HG02840 (cell line): ENCODE measurements around the gene ANKRD22.
"Not testable (repeated sequence)": the region's sequence is repeated elsewhere in the genome, so short reads cannot be mapped to it uniquely, and the experiment has no call there.

Experiments used
- ATAC-seq: cut with Tn5 transposase; IDR thresholded peaks from one replicate; pipeline ENCODE4 v1.9.1; 2021; ENCODE audit warnings: mild to moderate bottlenecking, moderate library complexity, moderate number of reproducible peaks; ENCODE audit not compliant: unreplicated experiment, low FRiP score

ANKRD22 gene

GRCh38 chr10:88851706-88852105 is at the start of gene ANKRD22:
TSS of gene ANKRD22 (minus strand) at chr10:88851844. CDS start at chr10:88851607, 237 bp downstream.
- no peak for ATAC-seq

- no peak for ATAC-seq
Measured at GRCh38 chr10:88899886-88900285, 48.2 kb upstream of the ANKRD22 start.

DNA sequence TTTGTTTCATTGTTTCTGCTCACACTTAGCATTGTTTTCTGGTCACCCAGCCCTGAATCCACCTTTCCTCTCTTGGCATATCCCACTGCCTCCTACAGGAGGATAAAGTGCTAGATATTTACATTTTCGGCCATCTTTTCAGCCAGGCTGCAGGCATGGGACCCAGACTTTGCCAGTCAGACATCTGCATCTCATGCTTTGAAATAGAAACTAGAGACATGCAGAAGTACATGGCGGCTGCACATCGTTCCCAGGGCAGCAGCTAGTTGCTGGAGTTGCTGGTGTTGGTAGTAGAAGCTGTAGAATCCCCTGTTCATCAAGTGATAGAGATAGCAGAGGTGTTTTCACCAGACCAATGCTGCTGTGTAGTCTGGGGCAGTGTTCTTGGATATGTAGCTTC is 47.1 kb upstream of the ANKRD22 start:
- no peak for ATAC-seq

DNA sequence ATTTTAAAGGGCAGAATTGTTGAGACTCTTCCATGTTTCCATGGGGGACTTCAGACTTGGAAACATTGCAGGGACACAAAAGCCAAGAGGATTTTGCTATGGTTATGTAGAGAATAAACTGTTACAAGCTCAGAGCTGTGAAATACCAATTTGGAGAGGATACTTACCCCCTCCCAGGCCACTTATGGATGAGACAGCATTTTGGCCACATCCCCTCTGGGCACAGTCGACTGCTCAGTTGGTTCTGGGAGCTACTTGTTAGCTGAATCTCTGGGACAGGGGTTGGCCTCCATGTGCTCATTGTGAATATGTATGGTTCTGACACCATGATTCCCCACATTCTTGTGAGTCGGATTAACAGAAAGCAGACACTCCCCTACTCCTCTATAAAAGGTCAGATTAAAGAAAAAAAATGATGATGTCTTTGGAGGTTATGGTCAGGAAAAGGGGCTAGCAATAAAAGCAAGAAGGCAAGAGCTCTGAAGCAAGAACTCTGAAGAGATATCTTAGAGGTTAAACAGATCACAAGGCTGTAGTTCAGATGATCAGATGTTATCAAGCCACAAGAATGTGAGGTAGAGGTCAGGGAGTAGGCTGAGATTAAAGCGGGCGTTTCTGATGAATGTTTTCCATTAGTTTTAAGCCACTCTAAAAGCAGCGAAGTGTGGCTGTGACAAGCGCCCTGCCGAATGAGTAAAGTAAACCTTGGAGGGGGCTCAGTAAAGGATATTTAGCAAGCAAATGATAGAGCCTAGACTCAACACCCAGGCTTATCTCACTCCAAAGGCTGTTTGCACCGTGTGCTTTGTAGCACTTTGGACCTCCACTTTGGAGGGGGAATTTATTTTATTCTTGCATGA is 45.6 kb upstream of the ANKRD22 start:
- no peak for ATAC-seq

GRCh38 chr10:88896372-88896993 is 44.8 kb upstream of the ANKRD22 start:
- no peak for ATAC-seq

- no peak for ATAC-seq
Measured at GRCh38 chr10:88895250-88895649, 43.6 kb upstream of the ANKRD22 start.

DNA sequence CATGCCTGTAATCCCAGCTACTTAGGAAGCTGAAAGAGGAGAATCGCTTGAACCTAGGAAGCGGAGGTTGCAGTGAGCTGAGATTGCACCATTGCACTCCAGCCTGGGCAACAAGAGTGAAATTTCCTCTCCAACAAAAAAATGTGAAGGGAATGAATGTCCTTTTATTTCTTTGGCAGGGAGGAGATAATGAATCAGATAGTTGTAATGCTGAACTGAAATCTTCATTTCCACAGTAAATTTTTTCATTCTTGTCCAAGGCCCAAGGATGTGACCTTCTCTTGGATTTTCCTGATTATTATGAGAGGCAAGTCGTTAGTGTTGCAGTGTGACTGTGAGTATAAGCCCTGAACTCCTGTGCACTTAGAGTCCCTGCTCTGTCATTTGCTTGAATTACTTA is 42.0 kb upstream of the ANKRD22 start:
- no peak for ATAC-seq

DNA sequence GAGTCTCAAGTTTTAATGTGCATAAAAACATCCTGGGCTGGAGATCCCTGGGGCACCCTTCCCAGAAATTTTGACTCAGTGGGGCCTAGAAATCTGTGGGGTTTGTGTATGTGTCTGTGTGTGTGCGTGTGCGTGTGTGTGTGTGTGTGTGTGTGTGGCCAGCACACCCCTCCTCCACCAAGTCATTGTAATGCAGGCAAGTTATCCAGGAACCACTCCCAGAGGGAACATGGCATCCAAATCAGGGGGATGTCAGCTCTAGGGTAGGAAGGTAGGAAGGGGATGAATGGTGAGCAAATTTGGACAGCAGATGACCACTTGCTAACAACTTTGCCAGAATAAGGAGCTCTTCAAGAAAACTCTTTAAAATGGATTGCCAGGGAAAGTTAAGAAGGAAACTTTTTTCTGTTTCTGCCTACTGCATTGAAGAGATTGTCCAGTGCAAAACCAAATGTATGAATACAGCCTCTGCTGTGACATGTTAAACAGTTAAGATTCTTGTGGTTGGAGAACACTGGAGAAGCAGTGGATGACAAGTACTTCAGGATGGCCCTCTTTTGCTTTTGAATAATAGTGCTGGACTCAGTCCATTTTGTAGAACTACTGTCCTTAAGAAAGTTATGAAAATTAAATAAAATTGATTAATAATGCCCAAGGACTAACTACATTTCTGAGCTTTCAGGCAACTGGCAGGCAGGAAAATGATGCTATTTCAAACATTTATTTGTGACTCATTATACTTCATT is 40.8 kb upstream of the ANKRD22 start:
- ATAC-seq = no peak

DNA sequence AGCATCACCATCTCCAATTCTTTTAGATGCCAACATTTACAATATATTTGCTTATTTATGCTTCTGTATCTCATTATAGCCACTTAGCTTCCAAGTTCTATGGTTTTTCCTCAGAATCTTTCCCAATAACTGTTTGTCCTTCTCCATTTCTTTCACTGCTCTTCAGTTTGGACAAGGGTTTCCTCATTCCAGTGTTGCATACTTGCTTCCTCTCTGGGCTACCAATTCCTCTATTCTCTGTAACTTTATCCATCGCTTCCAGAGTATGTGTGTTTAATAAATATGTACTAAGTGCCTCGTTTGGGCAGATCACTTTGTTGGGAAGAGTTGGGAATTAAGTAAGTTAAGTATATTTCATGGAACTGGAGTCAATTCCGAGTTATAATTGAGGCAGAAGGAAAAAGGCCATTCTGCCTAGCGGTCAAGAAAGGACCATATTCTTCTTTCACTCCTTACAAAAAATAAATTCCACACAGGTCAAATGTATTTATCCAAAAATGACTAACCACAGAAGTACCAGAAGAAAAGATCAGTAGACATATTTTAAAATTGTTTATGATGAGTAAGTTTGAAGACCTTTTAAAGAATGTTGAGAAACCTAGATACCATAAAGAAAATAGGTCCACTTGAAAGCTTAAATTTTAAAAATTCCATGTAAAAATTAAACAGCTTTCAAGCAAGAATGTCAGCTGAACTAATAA is 39.2 kb upstream of the ANKRD22 start:
- no peak for ATAC-seq

DNA sequence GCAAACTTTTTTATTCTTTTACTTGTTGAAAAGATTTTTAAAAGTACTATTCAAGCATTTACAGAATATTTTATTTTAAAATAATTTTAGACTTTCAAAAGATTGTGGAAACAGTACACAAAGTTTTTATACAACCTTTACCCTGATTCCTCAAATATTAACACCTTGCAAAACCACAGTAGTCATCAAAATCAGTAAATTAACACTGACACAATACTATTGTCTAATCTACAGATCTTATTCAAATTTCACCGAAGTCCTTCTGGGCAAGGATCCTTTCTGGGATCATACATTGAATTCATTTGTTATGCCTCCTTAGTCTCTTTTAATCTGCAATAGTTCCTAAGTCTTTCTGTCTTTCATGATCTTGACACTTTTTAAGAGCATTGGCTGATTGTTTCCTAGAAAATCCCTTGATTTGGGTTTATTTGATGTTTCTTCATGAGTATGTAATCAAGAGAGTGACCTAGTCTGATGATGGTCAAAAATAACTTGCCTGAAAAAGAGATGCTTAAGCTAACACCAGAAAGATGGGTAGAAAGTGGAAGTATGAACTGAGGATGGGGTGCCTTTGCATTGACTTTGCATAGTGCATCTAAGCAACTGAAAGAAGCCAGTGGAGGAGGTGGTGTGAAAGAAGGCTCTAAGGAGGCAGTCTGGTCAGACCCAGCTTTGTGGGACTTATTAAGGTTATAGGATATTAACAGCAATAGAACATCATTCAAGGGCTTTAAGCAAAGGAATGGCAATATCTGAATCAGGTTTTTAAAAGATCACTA is 38.1 kb upstream of the ANKRD22 start:
- ATAC-seq = peak; percentile 60

DNA sequence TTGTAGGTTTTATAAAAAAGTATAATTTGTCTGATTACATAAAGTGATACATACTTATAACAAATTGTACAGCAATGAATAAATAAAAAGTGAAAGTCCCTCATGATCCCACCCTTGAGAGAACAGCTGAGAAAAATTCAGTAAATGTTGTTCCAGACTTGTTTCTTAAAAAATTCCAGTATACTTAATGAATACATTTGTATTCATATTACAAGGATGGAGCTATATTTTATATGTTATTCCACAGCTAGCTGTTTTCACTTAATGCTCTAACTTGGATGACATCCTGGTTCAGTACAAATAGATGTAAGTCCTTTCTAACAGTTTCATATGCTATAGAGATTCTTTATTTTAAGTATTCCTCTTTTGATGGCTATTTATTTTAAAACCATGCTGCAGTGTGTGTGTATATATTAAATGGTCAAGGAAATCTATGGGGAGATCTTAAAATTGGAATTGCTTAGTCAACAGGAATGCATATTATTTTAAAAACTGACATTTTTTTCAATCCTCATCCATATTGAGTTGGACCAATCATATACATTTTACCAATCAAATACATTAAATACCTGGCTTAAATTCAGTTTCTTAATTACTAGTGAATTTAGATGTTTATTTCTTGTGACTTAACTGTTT is 37.3 kb upstream of the ANKRD22 start:
- ATAC-seq = no peak

GRCh38 chr10:88886557-88886956 is 34.9 kb upstream of the ANKRD22 start:
- ATAC-seq = no peak

- ATAC-seq = no peak
Measured at GRCh38 chr10:88883448-88883809, 31.8 kb upstream of the ANKRD22 start.

DNA sequence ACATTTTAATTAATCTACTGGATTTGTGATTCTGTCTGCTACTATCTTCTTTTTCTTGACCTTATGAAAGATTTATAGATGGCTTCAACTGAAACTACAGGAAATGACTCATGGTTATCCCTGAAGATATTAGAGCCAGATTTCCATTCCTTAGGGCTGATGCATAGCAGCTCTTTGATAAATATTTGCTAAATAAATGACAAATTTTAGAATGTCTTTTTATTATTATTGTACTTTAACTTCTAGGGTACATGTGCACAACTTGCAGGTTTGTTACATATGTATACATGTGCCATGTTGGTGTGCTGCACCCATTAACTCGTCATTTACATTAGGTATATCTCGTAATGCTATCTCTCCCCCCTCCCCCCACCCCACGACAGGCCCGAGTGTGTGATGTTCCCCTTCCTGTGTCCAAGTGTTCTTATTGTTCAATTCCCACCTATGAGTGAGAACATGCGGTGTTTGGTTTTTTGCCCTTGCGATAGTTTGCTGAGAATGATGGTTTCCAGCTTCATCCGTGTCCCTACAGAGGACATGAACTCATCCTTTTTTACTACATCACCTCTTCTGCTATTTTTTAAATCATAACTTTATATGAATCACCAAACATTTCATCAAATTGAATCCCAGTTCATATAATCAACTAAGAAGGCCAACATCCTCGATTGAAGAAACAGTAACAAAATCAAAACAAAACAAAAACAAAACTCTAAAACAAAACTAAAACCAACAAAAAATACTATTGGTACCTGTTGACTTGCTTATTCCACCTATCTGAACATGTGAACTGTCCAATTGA is 31.2 kb upstream of the ANKRD22 start:
- not testable (repeated sequence) for ATAC-seq

GRCh38 chr10:88881922-88882645 is 30.4 kb upstream of the ANKRD22 start:
- ATAC-seq = no peak

DNA sequence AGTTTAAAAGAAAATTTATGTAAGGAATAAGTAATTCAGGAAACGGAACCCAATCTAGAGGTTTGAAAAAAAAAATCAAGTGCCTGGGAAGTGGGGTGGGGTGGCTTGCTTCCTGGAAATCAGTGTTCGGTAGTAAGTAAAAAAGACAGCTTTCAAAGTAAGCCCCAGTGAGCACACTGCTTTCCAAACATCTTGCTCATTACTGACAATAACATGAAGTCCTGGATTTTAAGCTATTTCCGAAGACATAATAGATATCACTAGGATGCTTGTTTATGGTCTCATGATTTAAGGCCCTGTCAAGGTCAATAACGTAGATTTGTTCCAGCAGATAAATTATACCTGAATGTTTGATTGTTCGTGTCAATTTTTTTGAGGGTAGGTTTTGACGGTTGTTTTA is 29.7 kb upstream of the ANKRD22 start:
- ATAC-seq = no peak

DNA sequence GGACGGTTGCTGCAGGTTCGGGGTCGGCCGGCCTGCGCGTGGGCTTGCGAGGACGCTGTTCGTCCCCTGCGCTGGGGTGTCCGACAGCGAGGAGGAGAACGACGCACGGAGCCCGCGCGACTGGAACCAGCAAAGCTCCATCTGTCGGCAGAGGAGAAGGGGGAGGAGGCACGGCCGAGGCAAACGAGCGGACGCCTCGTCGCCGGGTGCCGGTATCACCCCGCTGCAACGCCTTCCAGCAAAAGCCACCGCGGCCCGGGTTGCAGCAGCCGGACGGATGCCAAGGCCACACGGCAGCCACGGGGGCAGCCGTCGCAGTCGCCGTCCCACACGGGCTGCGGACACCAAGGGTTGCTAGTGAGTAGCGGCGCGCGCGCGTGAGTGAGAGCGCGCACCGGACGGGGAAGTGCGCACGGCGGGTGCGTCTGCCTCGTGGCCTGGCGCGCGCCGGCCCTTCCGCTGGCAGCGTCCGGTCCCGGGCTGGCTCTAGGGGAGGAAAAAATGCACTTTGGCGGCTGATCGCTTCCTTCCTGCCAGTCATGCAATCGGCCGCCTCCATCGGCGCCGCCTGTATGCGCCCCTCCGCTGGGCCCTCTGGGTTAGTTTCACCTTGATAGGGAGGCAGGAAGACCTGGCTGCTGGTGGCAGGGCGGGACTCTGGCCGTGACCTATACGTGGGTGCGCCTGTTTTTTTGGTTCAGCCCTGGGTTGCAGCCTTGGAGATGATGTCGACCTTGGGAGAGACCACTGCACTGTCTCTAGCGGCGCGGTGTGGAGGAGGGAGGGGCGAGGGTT is 28.8 kb upstream of the ANKRD22 start:
- ATAC-seq = peak; percentile 74
